HL-60 (cell line): ENCODE data around the gene LRMDA.

ENCODE experiments used
- DNase-seq, 2 experiments: peaks; one replicate each; pipeline ENCODE4 v3.0.0-alpha.2; 2010 to 2020; ENCODE audit warnings: low read depth in 1 of 2, low spot score in 1 of 2
- H3K27ac ChIP-seq: fragments of 250-450 bp; sonication (Bioruptor Pico); replicated peaks from 2 replicates; pipeline ENCODE4 v1.5.1; 2020; ENCODE audit warnings: mild to moderate bottlenecking, moderate library complexity
- H3K27me3 ChIP-seq: fragments of 250-450 bp; sonication (Bioruptor Pico); 2 replicates; pipeline ENCODE4 v1.5.1; 2021; ENCODE audit warnings: mild to moderate bottlenecking, moderate library complexity; ENCODE audit not compliant: insufficient read depth, poor library complexity, severe bottlenecking
- H3K4me3 ChIP-seq: replicated peaks from 2 replicates; pipeline ENCODE4 v1.5.1; 2011; ENCODE audit warnings: mild to moderate bottlenecking, control low read depth, low read length; ENCODE audit not compliant: insufficient read depth
- GABPA ChIP-seq: IDR thresholded peaks from 2 replicates; pipeline ENCODE4 v1.6.1; 2012; ENCODE audit warnings: low read depth
- POLR2AphosphoS5 ChIP-seq: IDR thresholded peaks from 2 replicates; pipeline ENCODE4 v1.6.1; 2012; ENCODE audit warnings: low read depth
- REST ChIP-seq: IDR thresholded peaks from 2 replicates; pipeline ENCODE4 v1.6.1; 2012; ENCODE audit warnings: low read depth; ENCODE audit not compliant: insufficient replicate concordance
- SPI1 ChIP-seq: IDR thresholded peaks from 2 replicates; pipeline ENCODE4 v1.6.1; 2012; ENCODE audit warnings: low read depth, mild to moderate bottlenecking, borderline replicate concordance
- TF ChIP-seq, protein P1 (sequence below): IDR thresholded peaks from one replicate; pipeline ENCODE4 v1.5.1; 2011; ENCODE audit warnings: low read length, control low read depth, inconsistent platforms; ENCODE audit not compliant: insufficient read depth

The LRMDA gene

GRCh38 chr10:75984067-75984466 is 552.6 kb downstream of the LRMDA start:
- no peak for DNase-seq
- Histone ChIP-seq H3K27ac (no peak overlapping the region), H3K27me3 (no peaks in the 10 kb centered on the region), H3K4me3 (no peak overlapping the region)
- TF ChIP-seq SPI1 (no peak), POLR2AphosphoS5 (no peak)

DNA sequence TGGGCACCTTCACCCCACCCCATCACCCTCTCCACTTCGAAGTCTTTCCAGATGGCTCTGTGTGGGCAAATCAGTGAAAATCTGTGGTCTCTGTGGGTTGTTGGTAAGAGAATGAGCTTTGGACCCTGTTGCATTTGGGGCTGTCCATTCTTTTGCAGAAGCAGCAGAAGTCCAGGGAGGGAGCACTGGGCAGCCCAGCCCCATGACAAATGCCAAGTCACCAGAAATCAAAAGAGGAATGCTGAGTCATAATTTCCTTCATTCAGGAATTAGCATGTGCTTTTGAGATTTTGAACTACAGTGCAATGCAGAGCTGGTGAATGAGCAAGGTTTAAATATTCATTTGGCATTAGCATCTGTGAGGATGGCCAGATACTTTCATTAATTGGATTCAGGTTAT is 556.2 kb downstream of the LRMDA start:
- H3K27me3 ChIP-seq: no peaks in the 10 kb centered on the region
- no peak overlapping the region for H3K4me3 ChIP-seq
- no peak overlapping the region for H3K27ac ChIP-seq
- no peak for TF ChIP-seq SPI1
- no peak for DNase-seq

DNA sequence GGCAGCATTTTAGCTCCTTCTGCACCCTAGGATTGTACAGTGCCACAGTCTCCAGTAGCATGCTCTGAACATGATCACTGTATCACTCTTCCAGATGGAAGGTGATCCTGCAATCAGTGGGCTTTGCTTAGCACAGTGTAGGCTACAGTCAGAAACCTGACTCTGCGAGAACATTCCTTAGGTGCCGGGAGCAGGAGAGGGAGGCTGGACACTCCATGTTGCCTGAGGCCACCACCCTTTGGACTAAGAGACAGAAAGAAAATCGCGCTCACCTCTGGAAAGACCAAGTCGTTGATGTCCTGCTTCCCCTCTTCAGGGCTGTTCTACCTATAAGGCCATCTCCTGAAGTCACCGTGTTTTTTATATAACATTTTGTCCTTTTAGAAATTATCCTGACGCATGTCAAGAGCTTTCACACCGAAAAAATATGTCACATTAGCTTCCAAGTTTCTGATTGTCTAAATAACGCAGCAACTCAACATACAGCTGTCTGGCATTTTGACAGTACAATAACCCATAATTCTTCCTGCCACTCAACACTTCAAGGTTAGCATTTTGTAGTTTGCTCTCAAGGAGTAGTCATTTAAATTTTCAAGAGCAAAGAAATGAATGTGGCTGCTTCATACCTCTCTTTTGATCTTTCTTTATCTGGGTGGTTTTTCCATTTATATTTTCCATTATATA is 563.1 kb downstream of the LRMDA start:
- no peaks in the 10 kb centered on the region for H3K27me3 ChIP-seq
- DNase-seq: no peak
- H3K27ac ChIP-seq: no peak overlapping the region
- TF ChIP-seq SPI1 (no peak), GABPA (no peak)
- TF ChIP-seq, protein P1, sequence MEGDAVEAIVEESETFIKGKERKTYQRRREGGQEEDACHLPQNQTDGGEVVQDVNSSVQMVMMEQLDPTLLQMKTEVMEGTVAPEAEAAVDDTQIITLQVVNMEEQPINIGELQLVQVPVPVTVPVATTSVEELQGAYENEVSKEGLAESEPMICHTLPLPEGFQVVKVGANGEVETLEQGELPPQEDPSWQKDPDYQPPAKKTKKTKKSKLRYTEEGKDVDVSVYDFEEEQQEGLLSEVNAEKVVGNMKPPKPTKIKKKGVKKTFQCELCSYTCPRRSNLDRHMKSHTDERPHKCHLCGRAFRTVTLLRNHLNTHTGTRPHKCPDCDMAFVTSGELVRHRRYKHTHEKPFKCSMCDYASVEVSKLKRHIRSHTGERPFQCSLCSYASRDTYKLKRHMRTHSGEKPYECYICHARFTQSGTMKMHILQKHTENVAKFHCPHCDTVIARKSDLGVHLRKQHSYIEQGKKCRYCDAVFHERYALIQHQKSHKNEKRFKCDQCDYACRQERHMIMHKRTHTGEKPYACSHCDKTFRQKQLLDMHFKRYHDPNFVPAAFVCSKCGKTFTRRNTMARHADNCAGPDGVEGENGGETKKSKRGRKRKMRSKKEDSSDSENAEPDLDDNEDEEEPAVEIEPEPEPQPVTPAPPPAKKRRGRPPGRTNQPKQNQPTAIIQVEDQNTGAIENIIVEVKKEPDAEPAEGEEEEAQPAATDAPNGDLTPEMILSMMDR: no peak
- H3K4me3 ChIP-seq: no peak overlapping the region

GRCh38 chr10:75995041-75995430 is 563.6 kb downstream of the LRMDA start:
- H3K4me3 ChIP-seq: no peak overlapping the region
- no peaks in the 10 kb centered on the region for H3K27me3 ChIP-seq
- H3K27ac ChIP-seq: no peak overlapping the region
- DNase-seq: no peak
- TF ChIP-seq POLR2AphosphoS5: no peak
- TF ChIP-seq, protein P1: no peak
- TF ChIP-seq SPI1: no peak
- TF ChIP-seq GABPA: no peak
- no peak for TF ChIP-seq REST

DNA sequence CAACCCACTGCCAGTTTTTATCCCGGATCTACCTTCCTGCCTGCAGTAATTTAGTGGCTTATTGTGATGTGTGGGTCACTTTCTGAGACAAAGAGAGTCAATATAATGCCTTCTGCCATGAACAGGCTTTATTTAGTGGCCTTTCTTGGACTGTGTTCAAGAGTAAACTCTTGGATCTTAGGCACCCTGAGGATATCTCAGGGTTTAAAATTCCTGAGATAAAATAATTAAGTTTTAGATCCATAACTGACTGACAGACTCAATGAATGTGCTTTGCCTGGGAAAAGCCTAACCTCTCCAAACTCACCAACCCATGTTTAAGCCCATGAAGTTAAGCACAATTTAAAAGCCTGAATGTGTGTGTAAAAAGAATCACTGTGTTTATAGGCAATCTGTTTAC is 564.3 kb downstream of the LRMDA start:
- Histone ChIP-seq H3K4me3 (no peak overlapping the region), H3K27me3 (no peaks in the 10 kb centered on the region), H3K27ac (no peak overlapping the region)
- DNase-seq: no peak
- TF ChIP-seq POLR2AphosphoS5 (no peak), GABPA (no peak), REST (no peak), SPI1 (no peak)
- TF ChIP-seq, protein P1: no peak
